Measurements from ENCODE around the gene CADPS.

The CADPS gene

GRCh38 chr3:62771331-62772072 is 103.7 kb downstream of the CADPS start:
- H3K27ac ChIP-seq (replicated peaks): no peak overlapping the region
- no peaks in the 10 kb centered on the region for H3K27me3 ChIP-seq (ENCODE audit: insufficient read depth, poor library complexity, severe bottlenecking)
- H3K4me3 ChIP-seq (replicated peaks; ENCODE audit: insufficient read depth, low read length): no peak overlapping the region
- no peak for TF ChIP-seq POLR2AphosphoS5 (IDR thresholded peaks at IDR 0.05; ENCODE audit: low read depth)
- no peak for TF ChIP-seq REST (IDR thresholded peaks at IDR 0.05; ENCODE audit: insufficient replicate concordance, low read depth)
- no peak for TF ChIP-seq CTCF (IDR thresholded peaks at IDR 0.05; ENCODE audit: insufficient read depth, low read length)
- no peak for TF ChIP-seq GABPA (IDR thresholded peaks at IDR 0.05; ENCODE audit: low read depth)
- no peak for TF ChIP-seq SPI1 (IDR thresholded peaks at IDR 0.05; ENCODE audit: borderline replicate concordance, low read depth)
- no peak for DNase-seq (ENCODE audit: low read depth in 1 of 2, low spot score in 1 of 2)

- no peak for DNase-seq (ENCODE audit: low read depth in 1 of 2, low spot score in 1 of 2)
- TF ChIP-seq REST (IDR thresholded peaks at IDR 0.05; ENCODE audit: insufficient replicate concordance, low read depth) (no peak), GABPA (IDR thresholded peaks at IDR 0.05; ENCODE audit: low read depth) (no peak), SPI1 (IDR thresholded peaks at IDR 0.05; ENCODE audit: borderline replicate concordance, low read depth) (no peak), CTCF (IDR thresholded peaks at IDR 0.05; ENCODE audit: insufficient read depth, low read length) (no peak), POLR2AphosphoS5 (IDR thresholded peaks at IDR 0.05; ENCODE audit: low read depth) (no peak)
- H3K27me3 ChIP-seq (ENCODE audit: insufficient read depth, poor library complexity, severe bottlenecking): no peaks in the 10 kb centered on the region
- no peak overlapping the region for H3K27ac ChIP-seq (replicated peaks)
- no peak overlapping the region for H3K4me3 ChIP-seq (replicated peaks; ENCODE audit: insufficient read depth, low read length)
Observed at GRCh38 chr3:62768896-62769295, 106.3 kb downstream of the CADPS start.

GRCh38 chr3:62761711-62762110 is 113.5 kb downstream of the CADPS start:
- H3K4me3 ChIP-seq (replicated peaks; ENCODE audit: insufficient read depth, low read length): no peak overlapping the region
- no peaks in the 10 kb centered on the region for H3K27me3 ChIP-seq (ENCODE audit: insufficient read depth, poor library complexity, severe bottlenecking)
- DNase-seq (ENCODE audit: low read depth in 1 of 2, low spot score in 1 of 2): no peak
- no peak overlapping the region for H3K27ac ChIP-seq (replicated peaks)
- TF ChIP-seq GABPA (IDR thresholded peaks at IDR 0.05; ENCODE audit: low read depth) (no peak), POLR2AphosphoS5 (IDR thresholded peaks at IDR 0.05; ENCODE audit: low read depth) (no peak), SPI1 (IDR thresholded peaks at IDR 0.05; ENCODE audit: borderline replicate concordance, low read depth) (no peak), REST (IDR thresholded peaks at IDR 0.05; ENCODE audit: insufficient replicate concordance, low read depth) (no peak), CTCF (IDR thresholded peaks at IDR 0.05; ENCODE audit: insufficient read depth, low read length) (no peak)
